BLaER1 treated with 17β-estradiol and CSF1 and Interleukin-3, amounts not matched to agents 10 nM and 100 nM (cell line): Measurements from ENCODE around the gene ENOX1.

Experiments used
- H3K27ac ChIP-seq, 11 experiments: shearing (Covaris generic); formaldehyde crosslinking; 2 replicates each; pipeline ENCODE4 v1.8.1; 2022
- H3K27me3 ChIP-seq, 11 experiments: shearing (Covaris generic); formaldehyde crosslinking; 2 replicates each; pipeline ENCODE4 v1.8.1; 2022
- H3K36me3 ChIP-seq, 11 experiments: shearing (Covaris generic); formaldehyde crosslinking; 2 replicates each; pipeline ENCODE4 v1.8.1; 2022
- H3K4me1 ChIP-seq, 10 experiments: shearing (Covaris generic); formaldehyde crosslinking; 2 replicates each; pipeline ENCODE4 v1.8.1; 2022
- H3K4me2 ChIP-seq, 11 experiments: shearing (Covaris generic); formaldehyde crosslinking; 2 replicates each; pipeline ENCODE4 v1.8.1; 2022
- H3K4me3 ChIP-seq, 10 experiments: shearing (Covaris generic); formaldehyde crosslinking; 2 replicates each; pipeline ENCODE4 v1.8.1; 2022
- H3K9ac ChIP-seq, 11 experiments: shearing (Covaris generic); formaldehyde crosslinking; 2 replicates each; pipeline ENCODE4 v1.8.1; 2022
- H3K9me3 ChIP-seq, 11 experiments: shearing (Covaris generic); formaldehyde crosslinking; replicated peaks in 1 of 11; 2 replicates each; pipeline ENCODE4 v1.8.1; 2022
- H4K20me1 ChIP-seq, 11 experiments: shearing (Covaris generic); formaldehyde crosslinking; 2 replicates each; pipeline ENCODE4 v1.8.1; 2022
- Cebpa-rat ChIP-seq, 11 experiments: shearing (Covaris generic); IDR thresholded peaks; 2 replicates each; pipeline ENCODE4 v1.8.1; 2022

ENOX1 gene

DNA sequence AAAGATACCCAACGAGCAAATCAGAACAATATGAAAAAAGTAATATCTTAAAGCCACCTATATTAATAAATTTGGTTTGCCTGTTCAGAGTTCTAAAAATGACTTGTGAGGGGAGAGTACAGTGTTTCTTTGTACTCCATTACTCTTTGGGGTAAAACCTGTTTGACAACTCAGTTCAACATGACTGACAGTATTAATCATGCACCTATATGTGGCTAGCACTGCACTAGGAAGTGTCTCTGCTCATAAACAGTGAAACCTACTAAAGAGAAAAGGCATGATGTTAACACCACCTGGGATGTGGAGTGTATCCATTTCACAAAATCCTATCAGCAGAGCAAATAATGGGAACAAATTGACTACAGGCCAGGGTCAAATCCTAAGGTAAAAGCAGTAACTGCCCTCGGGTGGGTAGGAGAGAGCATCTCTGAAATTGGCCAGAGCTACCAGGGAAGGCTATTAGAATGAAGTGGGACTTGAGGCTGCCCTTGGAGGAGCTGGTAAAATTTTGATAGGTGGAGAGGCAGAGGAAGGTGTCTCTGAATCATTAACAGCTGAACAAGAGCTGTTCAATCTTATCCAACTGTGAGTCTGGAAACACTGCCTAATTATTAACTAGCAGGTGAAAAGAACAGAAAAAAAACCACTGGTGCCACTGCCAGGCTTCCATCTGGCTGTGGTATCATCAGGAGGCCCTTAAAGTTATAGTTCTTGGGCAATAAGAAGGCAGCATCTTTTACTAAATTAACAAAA lies 398.3 kb downstream of the ENOX1 start:
- H3K36me3 ChIP-seq: no peaks in the 10 kb centered on the region
- no peak overlapping the region for H3K9ac ChIP-seq
- H3K4me2 ChIP-seq: no peak overlapping the region
- no peak overlapping the region for H3K27ac ChIP-seq
- H3K9me3 ChIP-seq: no peaks in the 10 kb centered on the region
- peaks cover 0 to 24% (median 5%) of the 10 kb centered on the region in 10 experiments; a peak in 9 of 20 replicates for H3K4me1 ChIP-seq
- no peaks in the 10 kb centered on the region for H4K20me1 ChIP-seq
- H3K27me3 ChIP-seq: peaks cover 0 to 5% (median 0%) of the 10 kb centered on the region in 11 experiments; a peak in 1 of 22 replicates
- no peak overlapping the region for H3K4me3 ChIP-seq
- no peak for TF ChIP-seq Cebpa-rat (IDR thresholded peaks at IDR 0.05)

DNA sequence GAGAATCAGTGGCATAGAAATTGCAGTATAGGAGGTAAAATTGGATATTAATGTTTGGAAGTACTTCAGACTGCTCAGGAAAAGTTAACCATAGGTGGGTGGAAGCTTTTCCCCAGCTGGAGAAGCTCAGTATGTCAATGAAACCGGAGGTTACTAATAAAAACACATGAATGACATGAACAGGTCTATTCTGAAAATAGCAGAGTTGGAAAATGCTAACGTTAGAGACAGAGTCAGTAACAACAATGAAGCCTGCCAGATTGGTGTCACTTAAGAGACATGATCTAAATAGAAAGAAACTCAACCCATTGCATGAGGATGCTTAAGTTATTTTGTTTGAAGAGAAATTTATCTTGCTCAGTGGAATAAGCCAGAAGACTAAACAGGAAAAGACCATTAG lies 398.9 kb downstream of the ENOX1 start:
- H3K27ac ChIP-seq: no peak overlapping the region
- H3K9me3 ChIP-seq: no peaks in the 10 kb centered on the region
- H3K36me3 ChIP-seq: no peaks in the 10 kb centered on the region
- no peak overlapping the region for H3K9ac ChIP-seq
- no peaks in the 10 kb centered on the region for H4K20me1 ChIP-seq
- no peak overlapping the region for H3K4me3 ChIP-seq
- H3K27me3 ChIP-seq: peaks cover 0 to 5% (median 0%) of the 10 kb centered on the region in 11 experiments; a peak in 1 of 22 replicates
- H3K4me2 ChIP-seq: no peak overlapping the region
- TF ChIP-seq Cebpa-rat (IDR thresholded peaks at IDR 0.05): no peak
- H3K4me1 ChIP-seq: peaks cover 0 to 24% (median 5%) of the 10 kb centered on the region in 10 experiments; a peak in 9 of 20 replicates

DNA sequence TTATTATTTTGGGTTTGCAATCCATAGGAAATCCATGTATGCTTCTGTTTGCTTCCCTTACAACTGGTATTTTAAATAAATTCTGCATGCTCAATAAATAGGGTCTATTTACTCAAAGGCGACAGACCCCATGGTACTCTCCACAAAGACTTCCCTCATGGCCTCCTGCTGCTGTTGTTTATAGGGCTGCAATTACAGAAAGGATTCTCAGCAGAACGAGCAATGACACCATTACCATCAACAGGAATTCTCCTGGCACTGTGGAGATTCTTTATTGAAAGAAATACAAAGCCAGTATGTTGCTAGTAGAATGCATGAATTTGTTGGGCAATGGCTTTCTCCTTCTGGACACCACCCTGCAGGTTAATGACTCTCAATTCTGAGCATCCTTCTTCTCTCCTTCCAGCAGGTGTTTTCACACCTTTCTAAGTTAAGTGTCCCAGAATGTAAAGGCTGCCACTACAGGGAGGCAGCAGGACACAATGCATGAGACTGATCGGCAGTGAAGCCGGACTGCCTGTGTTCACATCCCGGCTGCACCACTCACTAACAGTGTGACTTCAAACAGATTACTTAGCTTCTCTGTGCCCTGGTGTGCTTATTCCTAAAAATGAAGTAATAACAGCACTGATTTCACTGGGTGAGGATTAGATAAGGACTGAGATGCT lies 403.1 kb downstream of the ENOX1 start:
- H3K27ac ChIP-seq: no peak overlapping the region
- H3K36me3 ChIP-seq: no peaks in the 10 kb centered on the region
- no peak for TF ChIP-seq Cebpa-rat (IDR thresholded peaks at IDR 0.05)
- peaks cover 0 to 15% (median 0%) of the 10 kb centered on the region in 11 experiments; a peak in 6 of 22 replicates for H3K9me3 ChIP-seq
- H3K4me2 ChIP-seq: no peak overlapping the region
- H3K4me3 ChIP-seq: no peak overlapping the region
- H3K27me3 ChIP-seq: peaks cover 0 to 7% (median 0%) of the 10 kb centered on the region in 11 experiments; a peak in 1 of 22 replicates
- H3K4me1 ChIP-seq: no peaks in the 10 kb centered on the region
- H3K9ac ChIP-seq: no peak overlapping the region
- no peaks in the 10 kb centered on the region for H4K20me1 ChIP-seq

DNA sequence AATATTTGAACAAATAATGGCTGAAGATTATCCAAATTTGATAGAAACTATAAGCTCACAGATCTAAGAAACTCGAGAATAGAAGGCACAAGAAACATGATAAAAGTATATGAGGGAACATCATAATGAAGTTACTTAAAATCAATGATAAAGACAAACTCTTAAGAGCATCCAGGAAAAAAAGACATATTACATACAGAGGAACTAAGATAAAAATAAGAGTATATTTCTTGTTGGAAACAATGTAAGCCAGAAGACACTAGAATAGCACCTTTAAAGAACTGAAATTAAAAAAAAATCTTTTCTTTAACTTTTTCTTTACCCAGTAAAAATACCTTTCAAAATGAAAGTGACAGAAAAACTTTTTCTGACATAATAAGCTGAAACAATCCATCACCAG lies 407.0 kb downstream of the ENOX1 start:
- Histone ChIP-seq H3K27me3 (peaks cover 0 to 22% (median 0%) of the 10 kb centered on the region in 11 experiments; a peak in 3 of 22 replicates), H3K27ac (no peak overlapping the region), H3K4me2 (no peak overlapping the region), H3K36me3 (no peaks in the 10 kb centered on the region), H3K4me3 (no peak overlapping the region), H3K4me1 (peaks cover 9 to 21% (median 12%) of the 10 kb centered on the region in 10 experiments), H4K20me1 (peaks cover 0 to 4% (median 0%) of the 10 kb centered on the region in 11 experiments; a peak in 2 of 22 replicates), H3K9ac (no peak overlapping the region), H3K9me3 (peaks cover 0 to 24% (median 0%) of the 10 kb centered on the region in 11 experiments; a peak in 6 of 22 replicates)
- TF ChIP-seq Cebpa-rat (IDR thresholded peaks at IDR 0.05): no peak

DNA sequence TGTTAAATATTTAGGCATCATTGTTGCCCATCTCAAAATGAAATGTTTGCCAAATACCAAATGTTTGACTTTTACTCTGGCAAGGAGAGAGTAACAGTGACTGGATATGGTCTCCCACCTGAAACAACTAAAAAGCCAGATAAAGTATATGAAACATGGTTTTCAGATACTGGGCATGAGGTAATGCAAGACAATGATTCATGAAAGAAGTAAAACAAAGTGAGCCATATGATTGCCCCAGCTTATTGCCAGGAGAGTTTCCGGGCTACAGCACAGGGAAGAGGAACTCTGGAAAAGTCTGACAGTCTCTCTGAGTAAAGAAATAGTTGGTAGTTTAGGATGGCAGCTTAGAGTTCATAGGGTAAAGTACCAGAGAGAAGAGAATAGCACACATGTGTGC lies 408.8 kb downstream of the ENOX1 start:
- H3K4me2 ChIP-seq: no peak overlapping the region

DNA sequence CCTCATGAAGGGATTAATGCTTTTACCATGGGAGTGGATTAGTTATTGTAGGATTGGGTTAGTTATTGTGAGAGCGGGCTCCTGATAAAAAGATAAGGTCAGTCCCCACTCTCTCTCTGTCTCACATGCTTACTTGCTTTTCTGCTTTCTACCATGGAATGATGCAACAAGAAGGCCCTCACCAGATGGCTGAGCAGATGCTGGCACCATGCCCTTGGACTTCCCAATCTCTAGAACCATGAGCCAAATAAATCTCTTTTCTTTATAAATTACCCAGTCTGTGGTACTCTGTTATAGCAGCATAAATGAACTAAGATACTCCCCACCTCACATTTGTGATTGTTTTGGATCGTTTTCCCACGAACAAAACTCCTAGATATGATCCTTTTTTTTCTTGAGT lies 409.6 kb downstream of the ENOX1 start:
- no peak overlapping the region for H3K4me2 ChIP-seq
- H3K4me1 ChIP-seq: peaks cover 27 to 44% (median 36%) of the 10 kb centered on the region in 10 experiments
- TF ChIP-seq Cebpa-rat (IDR thresholded peaks at IDR 0.05): no peak
- no peak overlapping the region for H3K4me3 ChIP-seq
- no peaks in the 10 kb centered on the region for H3K36me3 ChIP-seq
- peaks cover 0 to 40% (median 0%) of the 10 kb centered on the region in 11 experiments; a peak in 4 of 22 replicates for H3K27me3 ChIP-seq
- H4K20me1 ChIP-seq: peaks cover 0 to 4% (median 0%) of the 10 kb centered on the region in 11 experiments; a peak in 2 of 22 replicates
- no peak overlapping the region for H3K9ac ChIP-seq
- no peak overlapping the region for H3K27ac ChIP-seq
- H3K9me3 ChIP-seq: peaks cover 0 to 24% (median 0%) of the 10 kb centered on the region in 11 experiments; a peak in 6 of 22 replicates

More for the DNA sequence above, 408.8 kb downstream of the ENOX1 start:
- Histone ChIP-seq H3K27ac (no peak overlapping the region), H3K9ac (no peak overlapping the region), H3K4me1 (peaks cover 27 to 38% (median 30%) of the 10 kb centered on the region in 10 experiments), H3K36me3 (no peaks in the 10 kb centered on the region), H4K20me1 (peaks cover 0 to 4% (median 0%) of the 10 kb centered on the region in 11 experiments; a peak in 2 of 22 replicates), H3K4me3 (no peak overlapping the region), H3K9me3 (peaks cover 0 to 24% (median 0%) of the 10 kb centered on the region in 11 experiments; a peak in 6 of 22 replicates), H3K27me3 (peaks cover 0 to 31% (median 0%) of the 10 kb centered on the region in 11 experiments; a peak in 4 of 22 replicates)
- no peak for TF ChIP-seq Cebpa-rat (IDR thresholded peaks at IDR 0.05)

DNA sequence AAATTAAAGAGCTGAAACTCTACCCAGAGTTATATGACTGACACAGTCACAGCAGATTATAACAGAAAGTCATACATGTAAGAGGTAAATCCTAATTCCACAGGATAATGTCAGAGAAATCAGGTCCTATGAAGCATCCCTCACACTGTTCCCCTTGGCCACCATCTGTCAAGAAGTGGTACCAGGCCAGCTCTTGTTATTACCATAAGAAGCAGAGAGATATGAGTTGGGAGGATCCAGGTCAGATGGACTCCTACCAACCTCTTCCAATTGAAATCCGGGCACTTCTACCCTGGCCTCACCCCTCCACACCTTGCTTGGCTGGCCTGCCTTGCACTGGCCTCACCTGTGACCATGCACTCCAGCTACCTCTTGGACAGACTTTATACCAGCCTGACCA lies 410.2 kb downstream of the ENOX1 start:
- Histone ChIP-seq H3K4me3 (no peak overlapping the region), H4K20me1 (peaks cover 0 to 4% (median 0%) of the 10 kb centered on the region in 11 experiments; a peak in 2 of 22 replicates), H3K4me1 (peaks cover 27 to 44% (median 36%) of the 10 kb centered on the region in 10 experiments), H3K9ac (no peak overlapping the region), H3K36me3 (no peaks in the 10 kb centered on the region), H3K27ac (no peak overlapping the region), H3K27me3 (peaks cover 0 to 45% (median 0%) of the 10 kb centered on the region in 11 experiments; a peak in 4 of 22 replicates), H3K4me2 (peak overlapping the region in 2 of 11 experiments; percentile 2 to 80; a peak in 2 of 22 replicates), H3K9me3 (peaks cover 0 to 24% (median 0%) of the 10 kb centered on the region in 11 experiments; a peak in 6 of 22 replicates)
- TF ChIP-seq Cebpa-rat (IDR thresholded peaks at IDR 0.05): no peak

DNA sequence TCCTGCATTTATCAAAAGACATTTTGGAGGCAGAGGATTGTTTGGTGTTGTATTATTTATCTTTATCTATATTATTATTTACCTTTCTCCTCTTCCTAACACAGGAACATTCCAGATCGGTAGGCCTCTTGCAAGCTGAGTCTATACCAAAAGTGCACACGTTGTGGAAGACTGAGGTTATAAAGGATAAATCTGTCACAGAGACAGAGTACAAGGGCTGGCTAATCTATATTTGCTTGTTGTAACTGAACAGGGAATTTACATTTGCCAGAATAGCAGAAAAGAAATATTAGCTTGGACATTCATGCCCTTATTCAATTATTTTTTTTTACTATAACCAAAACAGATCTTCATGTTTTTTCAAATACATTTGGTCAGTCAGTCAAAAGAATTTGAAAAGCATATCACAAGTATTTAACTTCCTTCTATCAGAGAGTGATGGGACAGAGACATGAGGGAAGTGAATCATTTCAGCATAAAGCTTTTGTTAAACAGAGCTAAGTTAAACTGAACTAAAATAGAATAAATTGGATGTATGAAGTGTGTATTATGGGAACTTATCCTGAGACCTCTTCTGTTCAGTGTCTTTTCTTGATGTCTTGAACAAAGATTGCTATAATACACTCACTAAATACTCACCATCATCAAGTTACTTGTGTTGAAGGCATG lies 410.8 kb downstream of the ENOX1 start:
- no peak for TF ChIP-seq Cebpa-rat (IDR thresholded peaks at IDR 0.05)
- no peaks in the 10 kb centered on the region for H3K36me3 ChIP-seq
- H3K4me2 ChIP-seq: peak overlapping the region; percentile 46 to 80 (median 71); a peak in 16 of 22 replicates

More for the DNA sequence above, 410.8 kb downstream of the ENOX1 start:
- no peak overlapping the region for H3K9ac ChIP-seq
- H3K4me1 ChIP-seq: peaks cover 27 to 44% (median 36%) of the 10 kb centered on the region in 10 experiments
- H3K9me3 ChIP-seq: peaks cover 0 to 24% (median 0%) of the 10 kb centered on the region in 11 experiments; a peak in 6 of 22 replicates
- H3K27me3 ChIP-seq: peaks cover 0 to 52% (median 0%) of the 10 kb centered on the region in 11 experiments; a peak in 4 of 22 replicates
- H3K27ac ChIP-seq: no peak overlapping the region
- H3K4me3 ChIP-seq: no peak overlapping the region
- peaks cover 0 to 4% (median 0%) of the 10 kb centered on the region in 11 experiments; a peak in 2 of 22 replicates for H4K20me1 ChIP-seq
